HG03103 (cell line): ENCODE measurements around the gene CENPB.

Experiments used
- ATAC-seq: cut with Tn5 transposase; IDR thresholded peaks from one replicate; pipeline ENCODE4 v1.9.1; 2021; ENCODE audit warnings: low read depth; ENCODE audit not compliant: unreplicated experiment

CENPB gene

DNA sequence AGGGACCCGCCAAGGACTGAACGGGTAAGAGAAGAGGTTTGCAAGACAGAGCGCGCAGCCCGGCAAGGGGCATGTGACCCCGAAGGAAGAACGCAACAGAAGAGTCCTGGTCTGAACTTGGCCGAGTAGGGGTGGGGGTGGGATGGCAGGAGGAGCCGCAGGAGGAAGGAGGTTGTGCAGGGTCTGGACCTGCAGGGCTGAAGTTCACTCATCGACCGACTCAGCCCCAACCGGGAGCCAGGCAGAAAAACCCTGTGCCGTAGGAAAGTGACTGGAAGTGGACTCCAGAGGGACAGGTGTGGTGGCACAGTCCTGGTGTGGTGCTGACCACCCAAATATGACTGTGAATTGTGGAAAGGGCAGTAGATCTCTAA, 34.2 kb downstream of the CENPB start:
- ATAC-seq = no peak

DNA sequence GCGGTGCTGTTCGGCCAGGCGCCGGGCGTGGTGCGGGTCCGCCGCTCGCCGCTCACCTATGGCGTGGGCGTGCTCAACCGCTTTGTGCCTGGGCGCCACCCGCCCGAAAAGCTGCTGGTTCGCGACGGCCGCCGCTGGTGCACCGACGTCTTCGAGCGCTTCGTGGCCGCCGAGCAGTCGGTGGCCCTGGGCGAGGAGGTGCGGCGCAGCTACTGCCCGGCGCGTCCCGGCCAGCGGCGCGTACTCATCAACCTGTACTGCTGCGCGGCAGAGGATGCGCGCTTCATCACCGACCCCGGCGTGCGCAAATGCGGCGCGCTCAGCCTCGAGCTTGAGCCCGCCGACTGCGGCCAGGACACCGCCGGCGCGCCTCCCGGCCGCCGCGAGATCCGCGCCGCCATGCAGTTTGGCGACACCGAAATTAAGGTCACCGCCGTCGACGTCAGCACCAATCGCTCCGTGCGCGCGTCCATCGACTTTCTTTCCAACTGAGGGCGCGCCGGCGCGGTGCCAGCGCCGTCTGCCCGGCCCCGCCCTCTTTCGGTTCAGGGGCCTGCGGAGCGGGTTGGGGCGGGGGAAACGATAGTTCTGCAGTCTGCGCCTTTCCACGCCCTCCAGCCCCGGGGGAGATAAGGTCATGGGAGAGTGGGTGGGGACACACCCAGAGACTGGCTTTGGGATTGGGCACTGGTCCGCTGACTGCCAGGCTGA, 34.7 kb downstream of the CENPB start:
- ATAC-seq = peak; percentile 38

DNA sequence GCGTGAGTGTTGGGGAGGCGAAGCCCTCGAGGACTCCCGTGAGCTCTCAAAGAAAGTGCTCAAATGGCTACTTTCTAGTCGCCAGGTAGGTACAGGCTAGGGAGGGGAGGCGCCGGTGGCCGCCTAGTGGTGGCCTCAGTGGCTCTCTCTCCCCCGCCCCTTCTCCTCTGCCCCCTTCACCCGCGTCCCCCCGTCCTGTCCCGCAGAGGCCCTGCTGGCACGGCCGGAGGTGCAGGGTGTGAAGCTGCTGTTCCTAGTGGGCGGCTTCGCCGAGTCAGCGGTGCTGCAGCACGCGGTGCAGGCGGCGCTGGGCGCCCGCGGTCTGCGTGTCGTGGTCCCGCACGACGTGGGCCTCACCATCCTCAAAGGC, 35.2 kb downstream of the CENPB start:
- ATAC-seq = no peak

DNA sequence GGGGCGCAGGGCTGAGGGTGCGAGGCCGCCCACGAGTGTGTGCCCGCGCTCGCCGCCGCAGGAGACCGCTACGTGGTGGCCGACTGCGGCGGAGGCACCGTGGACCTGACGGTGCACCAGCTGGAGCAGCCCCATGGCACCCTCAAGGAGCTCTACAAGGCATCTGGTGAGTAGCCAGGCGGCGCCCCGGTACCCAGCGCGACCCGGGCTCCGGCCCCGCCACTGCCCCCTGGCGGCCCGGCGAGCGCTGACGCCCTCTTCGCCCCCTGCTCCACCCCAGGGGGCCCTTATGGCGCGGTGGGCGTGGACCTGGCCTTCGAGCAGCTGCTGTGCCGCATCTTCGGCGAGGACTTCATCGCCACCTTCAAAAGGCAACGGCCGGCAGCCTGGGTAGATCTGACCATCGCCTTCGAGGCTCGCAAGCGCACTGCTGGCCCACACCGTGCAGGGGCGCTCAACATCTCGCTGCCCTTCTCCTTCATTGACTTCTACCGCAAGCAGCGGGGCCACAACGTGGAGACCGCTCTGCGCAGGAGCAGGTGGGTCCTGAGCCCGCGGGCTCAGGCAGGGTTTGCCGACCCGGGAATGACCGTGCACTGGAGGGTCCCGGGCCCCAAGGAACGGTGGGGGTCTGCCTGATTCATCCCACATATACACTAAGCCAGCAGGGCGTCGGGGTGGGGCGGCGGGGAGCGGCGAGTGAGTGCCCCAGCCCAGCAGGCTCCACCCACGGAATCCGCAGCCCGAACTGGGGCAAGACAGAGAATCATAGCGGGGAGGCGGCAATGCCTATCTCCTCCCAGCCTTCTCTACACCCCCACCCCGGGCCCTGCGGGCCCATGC, 36.6 kb downstream of the CENPB start:
- ATAC-seq = no peak

DNA sequence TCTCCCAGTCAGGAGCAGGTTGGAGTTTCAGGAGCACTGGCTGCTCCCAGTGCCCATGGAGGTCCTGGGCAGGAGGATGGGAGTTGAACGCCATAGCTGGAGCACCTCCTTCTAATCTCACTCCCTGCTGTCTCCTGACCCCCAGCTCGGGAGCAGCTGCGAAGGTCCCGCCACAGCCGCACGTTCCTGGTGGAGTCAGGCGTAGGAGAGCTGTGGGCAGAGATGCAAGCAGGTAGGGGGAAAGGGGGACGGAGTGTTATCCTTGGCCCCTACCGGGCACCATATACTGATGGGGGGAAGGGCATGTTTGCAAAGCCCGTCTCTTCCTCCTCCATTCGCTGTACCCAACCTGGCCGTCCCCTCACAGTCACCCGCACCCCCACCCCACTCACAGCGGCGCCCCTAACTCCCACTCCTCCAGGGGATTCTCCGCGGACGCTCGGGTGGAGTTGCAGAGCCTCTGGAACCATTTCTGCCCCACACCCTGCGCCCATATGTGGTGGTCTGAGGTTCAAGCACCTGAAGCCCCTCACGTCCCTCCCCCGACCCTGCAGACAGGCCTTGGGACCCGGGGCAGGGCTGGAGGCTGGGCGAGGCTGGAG, 37.4 kb downstream of the CENPB start:
- ATAC-seq = no peak

DNA sequence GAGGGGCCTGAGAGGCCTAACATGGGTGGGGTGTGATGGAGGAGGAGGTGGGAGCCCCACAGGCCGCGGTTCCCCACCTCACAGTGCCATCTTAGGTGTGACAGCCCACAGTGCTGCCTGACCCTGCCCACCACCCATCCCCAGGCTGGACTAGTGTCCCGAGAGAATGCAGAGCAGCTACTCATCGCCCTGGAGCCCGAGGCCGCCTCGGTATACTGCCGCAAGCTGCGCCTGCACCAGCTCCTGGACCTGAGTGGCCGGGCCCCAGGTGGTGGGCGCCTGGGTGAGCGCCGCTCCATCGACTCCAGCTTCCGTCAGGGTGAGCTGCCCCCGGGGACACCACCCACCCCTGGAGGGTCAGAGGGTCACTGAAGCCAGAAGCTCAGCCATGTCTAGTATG, 38.5 kb downstream of the CENPB start:
- ATAC-seq = no peak

DNA sequence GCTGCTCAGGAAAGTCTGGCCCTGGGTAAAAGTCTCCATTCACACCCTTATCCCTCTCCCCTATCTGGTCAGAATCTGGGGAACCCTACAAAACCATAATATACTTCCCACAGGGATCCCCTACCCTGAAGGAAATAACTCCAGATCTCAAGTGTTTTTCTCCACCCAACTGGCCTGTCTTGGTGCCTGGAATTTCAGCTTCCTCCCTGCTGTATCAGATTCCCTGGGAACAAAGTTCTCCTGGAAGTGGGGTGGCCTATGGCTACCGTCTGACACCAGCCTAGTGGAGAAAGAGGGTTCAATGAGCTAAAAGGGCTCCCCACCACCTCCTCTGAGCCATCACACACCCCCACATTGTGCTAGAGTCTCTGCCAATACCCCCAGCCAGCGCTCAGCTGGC, 39.1 kb downstream of the CENPB start:
- no peak for ATAC-seq

DNA sequence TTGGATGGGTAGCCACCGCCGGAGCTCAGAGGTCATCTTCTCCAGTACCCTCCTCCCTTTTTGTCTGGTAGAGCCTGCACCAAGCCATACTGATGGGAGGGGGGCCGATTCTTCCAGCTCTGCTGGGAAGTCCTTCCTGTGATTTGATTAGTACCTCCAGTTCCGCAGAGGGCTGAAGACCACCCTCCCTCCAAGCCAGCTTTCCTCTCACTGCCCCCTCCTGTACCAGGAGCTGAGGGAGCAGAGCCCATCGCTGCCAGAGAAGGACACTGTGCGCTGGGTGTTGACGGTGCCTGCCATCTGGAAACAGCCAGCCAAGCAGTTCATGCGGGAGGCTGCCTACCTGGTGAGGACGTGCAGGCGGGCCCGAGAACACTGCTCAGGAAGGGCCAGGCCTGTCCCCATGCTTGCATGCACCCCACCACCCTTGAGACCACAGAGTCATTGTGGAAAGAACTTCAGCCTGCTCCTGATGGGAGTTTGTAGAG, 40.8 kb downstream of the CENPB start:
- ATAC-seq = no peak

DNA sequence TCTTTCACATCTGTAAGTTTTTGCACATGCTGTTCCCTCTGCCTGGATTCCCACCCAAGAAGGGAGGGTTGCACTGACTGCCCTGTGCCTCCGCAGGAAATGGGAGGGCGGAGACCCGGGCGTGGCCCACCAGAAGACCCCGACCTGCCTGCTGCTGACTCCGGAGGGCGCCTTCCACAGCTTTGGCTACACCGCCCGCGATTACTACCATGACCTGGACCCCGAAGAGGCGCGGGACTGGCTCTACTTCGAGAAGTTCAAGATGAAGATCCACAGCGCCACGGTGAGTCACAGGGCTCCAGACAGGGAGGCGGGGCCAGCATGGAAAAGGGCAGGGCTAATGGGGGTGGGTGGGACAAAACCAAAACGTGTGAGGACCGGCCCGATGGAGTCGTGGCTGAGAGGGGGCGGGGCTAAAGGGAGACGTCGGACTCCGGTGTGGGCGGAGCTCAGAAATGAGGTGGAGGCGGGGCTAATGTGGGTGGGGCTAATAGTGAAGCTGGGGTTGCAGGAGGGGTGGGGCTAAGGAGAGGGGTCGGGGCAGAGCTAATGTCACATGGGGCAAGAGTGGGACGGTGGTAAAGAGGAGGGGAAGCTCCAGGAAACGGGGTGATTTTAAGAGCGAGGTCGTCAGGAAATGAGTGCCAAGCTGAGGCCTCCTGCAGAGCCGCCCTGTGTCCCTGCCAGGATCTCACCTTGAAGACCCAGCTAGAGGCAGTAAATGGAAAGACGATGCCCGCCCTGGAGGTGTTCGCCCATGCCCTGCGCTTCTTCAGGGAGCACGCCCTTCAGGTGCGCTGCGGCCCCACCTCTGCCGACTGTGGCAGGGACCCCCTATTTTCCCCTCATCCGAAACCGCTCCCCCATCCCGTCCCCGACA, 41.5 kb downstream of the CENPB start:
- ATAC-seq = no peak

DNA sequence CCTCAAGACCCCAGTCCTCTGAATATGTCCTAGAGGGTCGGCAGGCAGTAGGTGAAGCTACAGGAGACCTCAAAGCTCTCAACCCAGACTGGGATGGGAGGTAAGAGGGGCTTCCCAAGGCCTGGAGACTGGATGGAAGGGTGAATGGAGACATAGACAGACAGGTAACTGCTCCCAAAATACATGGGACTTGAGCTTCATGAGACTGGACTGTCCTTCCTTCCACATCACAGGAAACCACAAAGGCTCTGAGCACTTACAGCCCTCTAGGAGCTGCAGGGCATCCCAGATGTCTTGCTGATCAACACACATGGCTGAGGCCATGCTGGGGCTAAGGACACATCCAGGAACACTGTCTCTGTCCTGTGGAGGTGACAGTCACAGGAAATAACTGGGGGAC, 42.5 kb downstream of the CENPB start:
- ATAC-seq = no peak

DNA sequence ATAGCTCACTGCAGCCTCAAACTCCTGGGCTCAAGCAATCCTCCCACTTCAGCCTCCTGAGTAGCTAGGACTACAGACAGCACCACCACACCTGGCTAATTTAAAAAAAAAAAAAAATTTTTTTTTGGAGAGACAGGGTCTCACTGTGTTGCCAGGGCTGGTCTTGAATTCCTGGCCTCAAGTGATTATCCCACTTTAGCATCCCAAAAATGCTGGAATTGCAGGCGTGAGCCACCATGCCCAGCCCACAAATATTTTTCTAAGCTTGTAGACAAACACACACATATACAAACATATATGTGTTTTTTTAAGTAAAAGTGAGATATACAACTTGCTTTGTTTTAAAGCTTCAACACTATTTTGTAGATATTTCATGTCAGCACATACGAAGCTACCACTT, 43.3 kb downstream of the CENPB start:
- no peak for ATAC-seq

DNA sequence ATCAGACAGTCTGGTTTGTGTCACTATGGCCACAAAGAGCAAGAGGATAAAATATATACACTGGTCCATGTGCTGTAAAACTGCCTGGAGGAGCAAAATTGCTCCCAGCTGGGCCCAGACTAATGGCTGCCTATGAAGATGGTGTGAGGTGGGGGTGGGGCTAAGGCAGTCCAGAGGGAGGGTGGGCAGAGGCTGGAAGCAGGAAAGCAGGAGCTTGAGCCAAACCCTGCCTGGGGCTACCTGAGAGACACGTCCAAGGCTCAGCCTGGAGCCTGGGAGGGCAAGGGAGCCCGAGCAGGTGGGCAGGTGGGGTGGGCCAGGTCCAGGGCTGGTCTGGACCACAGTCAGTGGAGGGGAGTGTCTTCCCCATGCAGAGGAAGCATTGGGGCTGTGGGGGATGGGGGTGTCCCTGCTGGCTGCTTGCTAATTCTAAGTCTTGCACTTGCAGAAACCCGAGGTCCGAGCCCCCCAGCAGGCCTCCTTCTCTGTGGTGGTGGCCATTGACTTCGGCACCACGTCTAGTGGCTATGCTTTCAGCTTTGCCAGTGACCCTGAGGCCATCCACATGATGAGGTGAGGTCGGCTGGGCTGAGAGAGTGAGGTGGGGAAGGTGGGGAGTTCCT, 44.6 kb downstream of the CENPB start:
- no peak for ATAC-seq

DNA sequence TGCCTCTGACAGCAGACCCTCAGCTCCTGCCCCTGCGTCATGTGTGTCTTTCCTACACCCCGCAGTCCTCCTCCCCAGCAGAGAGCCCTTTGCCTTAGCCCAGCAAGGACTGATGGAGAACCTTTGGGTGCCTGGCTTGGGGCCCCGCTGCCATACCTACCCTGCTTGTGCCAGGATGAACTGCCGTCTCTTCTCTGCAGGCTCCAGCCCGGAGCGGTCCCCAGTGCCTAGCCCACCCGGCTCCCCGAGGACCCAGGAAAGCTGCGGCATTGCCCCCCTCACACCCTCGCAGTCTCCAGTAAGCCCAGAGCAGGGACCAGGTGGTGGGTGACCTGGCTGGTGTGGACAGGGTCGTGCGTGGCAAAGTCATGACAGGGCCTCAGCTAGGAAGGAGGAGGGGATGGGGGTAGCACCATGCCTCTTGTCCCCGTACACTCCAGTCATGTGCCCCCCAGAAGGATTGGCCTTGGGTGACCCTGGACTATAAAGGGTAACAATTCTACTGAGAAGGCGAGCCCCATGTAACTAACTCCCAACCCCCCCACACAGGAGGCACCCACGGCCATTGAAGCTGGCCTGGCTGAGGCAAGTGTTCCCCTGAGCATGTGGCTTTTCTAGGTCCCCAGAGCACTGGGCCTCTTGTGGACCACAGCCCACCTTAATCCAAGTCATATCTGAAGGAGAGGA, 45.8 kb downstream of the CENPB start:
- ATAC-seq = no peak

DNA sequence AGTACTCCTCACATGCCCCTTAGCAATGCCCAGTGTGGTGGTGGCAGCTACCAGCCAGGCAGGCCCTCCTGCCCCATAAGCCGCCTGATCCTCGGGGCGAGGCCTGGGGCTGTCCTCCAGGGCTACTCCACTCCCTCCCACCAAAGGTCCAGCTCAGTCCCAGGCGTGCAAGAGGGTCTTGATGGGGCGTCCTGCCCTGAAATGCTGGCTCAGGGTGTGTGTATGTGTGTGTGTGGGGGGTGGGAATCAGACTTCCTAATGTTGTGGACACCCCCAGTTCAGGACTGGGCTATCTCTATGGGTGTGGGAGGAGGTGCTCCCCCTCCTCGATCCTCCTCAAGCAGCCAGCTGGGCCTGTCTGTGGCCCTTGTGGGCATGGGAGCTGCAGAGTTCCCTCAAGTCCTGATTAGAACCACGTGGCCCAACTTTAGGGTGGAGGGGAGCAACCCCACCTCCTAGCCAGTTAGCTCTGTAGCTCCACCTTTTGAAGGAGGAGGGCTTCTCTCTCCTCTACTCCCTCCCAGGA, 46.6 kb downstream of the CENPB start:
- ATAC-seq = no peak

DNA sequence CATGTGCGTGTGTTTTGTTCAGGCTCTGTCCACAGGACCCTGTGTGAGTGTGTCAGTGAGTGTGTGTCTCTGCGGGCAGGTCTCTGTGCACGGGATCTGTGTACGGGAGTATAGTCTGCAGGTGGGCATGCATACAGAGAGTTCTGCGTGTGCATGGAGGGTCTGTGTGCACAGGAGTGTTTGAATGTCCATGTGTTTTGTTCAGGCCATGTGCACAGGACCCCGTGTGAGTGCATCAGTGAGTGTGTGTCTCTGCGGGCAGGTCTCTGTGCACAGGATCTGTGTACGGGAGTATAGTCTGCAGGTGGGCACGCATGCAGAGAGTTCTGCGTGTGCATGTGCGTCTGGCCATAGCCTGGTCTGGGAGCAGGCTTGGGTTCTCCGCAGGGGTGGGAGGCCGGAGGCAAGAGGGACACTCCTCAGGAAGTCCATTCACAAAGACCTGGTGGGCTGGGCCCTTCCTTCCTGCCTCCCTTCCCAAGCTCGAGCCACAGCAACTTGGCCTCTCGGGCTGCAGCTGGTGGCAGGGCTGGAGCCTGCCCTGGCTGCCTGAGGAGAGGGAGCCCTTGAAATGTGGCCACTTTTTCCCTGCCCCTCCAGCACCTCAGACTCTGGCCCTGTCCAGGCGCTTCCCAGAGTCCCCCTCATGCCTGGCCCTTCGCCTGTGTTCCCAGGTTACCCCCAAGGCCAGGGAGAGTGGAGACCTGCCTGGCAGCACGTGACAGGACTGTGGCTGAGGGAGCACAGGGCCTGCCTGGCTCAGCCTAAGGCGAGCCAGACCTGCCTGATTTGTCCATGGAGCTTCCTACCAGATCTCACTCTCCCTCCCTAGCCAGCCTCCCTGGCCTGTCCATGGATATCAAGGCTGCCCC, 47.2 kb downstream of the CENPB start:
- no peak for ATAC-seq

DNA sequence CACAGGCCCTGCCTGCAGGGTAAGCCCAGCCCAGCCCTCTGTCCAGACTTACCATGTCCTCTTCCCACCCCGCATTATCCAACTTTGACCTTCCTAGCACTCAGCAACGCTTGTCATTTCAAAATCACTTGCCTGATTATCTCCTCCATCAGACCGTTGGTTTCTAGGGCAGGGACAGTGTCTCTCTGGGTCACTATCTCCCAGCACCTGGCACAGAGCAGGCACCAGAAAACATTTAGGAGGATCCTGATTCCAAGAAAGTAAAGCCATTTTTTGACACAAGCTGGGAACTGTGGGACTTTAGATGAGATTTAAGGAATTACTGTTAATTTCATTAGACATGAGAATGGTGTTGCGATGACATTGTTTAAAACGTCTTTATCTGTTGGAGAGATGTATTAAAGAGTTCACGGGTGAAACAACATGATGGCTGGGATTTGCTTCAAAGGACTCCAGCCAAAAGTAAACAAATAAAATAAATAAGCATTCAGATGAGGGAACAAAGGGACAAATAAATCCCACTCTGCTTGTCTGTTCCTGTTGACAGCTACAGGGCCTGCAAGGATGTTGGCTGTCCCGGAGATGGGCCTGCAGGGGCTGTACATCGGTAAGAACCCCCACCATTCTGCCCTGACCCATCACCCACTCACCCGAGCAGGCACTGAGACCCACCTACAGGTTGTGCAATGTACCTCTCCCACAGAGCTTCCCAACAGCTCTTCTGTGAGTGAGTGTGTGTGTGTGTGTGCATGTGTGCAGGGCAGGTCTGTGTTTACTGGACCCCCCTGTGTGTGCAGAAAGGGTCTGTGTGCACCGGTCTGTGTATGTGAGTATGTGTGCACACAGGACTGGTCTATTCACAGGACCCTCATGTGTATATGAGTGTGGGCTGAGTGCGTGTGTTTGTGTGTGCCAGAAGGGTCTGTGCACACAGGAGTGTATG, 48.2 kb downstream of the CENPB start:
- no peak for ATAC-seq

DNA sequence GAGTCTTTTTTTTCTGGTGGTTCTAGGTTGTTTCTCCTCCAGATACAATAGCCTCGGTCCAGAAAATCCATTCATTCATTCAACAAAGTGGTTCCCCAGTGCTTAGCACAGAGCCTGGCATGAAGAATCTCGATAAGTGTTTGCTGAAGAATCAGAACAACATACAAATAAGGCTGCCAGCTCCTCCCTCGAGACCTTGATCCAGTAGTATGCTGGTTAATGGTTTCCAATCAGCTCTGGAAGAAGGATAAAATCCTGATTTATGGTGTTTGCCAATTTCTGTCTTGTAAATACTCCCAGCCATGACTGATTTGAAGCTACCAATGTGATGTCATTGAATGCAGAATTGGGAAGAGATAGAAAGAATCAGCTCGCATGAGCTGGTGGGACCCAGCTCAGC, 50.8 kb downstream of the CENPB start:
- ATAC-seq = no peak
